ENCODE results near the gene PPP4R2. TPM values are rescaled to one million over a fixed set of nuclear protein-coding genes. Genes with fewer than 3 reads are reported as not detected.
A peak's percentile ranks its signal among the peaks of the same experiment; 100 is the strongest.

PPP4R2 gene
- total and polyA plus RNA-seq, 9 donors: 19.2 to 95.1 (median 77.6) TPM

DNA sequence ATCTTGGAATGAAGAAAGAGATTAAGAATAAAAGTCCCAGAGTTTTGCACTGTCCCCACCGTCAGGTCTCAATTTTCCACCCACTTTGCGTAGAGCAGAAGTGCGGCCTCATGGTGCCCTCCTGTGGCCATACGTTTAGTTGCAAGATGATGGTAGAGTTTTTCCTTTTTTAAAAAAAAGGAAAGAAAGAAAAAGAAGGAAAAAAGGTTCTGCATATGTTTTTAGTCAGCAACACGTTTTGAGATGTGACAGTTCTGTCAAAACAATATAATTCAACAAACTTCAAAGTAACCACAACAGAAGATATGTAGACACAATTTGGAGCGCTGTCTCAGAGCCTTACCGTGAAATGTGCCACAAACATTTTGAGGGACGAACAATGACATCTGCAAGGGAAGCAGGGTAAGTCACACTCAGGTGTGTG is 89.5 kb downstream of the PPP4R2 start:
- intact Hi-C loops (cut with DNase I): loop anchor here in 1 of 4 donors (10.0 kb wide), 2 partner anchors 241 to 1131 kb away; partner anchors contain the start of gene SHQ1
- peak; percentile 40 to 68 (median 64) for DNase-seq

DNA sequence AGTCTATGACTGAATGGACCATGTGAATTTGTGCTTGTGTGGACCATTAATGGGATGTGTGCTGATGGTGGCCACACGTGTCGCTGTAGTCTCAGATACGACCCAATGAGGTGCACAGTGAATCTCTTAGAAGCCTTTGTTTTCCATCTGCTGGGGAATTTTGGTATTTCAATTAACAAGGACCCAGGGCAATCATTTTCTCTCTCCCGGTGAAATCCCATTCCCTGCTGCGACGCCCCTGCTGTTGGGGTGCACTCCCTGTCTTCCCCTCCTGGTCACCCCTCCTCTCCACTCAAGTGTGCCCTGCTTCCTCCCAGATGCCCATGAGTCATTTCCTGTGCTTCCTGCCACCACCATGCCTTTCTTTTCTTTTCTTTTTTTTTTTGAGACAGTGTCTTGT is 97.5 kb downstream of the PPP4R2 start:
- WGBS, 3 donors: 88 to 91% (median 89%) methylated on average over 6 of the region's 6 CpGs
- DNase-seq: no peak
- TF ChIP-seq, protein P1, sequence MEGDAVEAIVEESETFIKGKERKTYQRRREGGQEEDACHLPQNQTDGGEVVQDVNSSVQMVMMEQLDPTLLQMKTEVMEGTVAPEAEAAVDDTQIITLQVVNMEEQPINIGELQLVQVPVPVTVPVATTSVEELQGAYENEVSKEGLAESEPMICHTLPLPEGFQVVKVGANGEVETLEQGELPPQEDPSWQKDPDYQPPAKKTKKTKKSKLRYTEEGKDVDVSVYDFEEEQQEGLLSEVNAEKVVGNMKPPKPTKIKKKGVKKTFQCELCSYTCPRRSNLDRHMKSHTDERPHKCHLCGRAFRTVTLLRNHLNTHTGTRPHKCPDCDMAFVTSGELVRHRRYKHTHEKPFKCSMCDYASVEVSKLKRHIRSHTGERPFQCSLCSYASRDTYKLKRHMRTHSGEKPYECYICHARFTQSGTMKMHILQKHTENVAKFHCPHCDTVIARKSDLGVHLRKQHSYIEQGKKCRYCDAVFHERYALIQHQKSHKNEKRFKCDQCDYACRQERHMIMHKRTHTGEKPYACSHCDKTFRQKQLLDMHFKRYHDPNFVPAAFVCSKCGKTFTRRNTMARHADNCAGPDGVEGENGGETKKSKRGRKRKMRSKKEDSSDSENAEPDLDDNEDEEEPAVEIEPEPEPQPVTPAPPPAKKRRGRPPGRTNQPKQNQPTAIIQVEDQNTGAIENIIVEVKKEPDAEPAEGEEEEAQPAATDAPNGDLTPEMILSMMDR (IDR thresholded peaks at IDR 0.05): no peak
- TF ChIP-seq EP300 (IDR thresholded peaks at IDR 0.05) (no peak), POLR2A (IDR thresholded peaks at IDR 0.05) (no peak)
- intact Hi-C loops (cut with DNase I): no loop called here
- no peaks in the 10 kb centered on the region for H3K4me1 ChIP-seq (ENCODE audit: insufficient read depth)
- H3K4me3 ChIP-seq: no peak overlapping the region
- H3K27me3 ChIP-seq: no peaks in the 10 kb centered on the region
- no peak overlapping the region for H3K27ac ChIP-seq
- no peaks in the 10 kb centered on the region for H3K36me3 ChIP-seq
- H3K9me3 ChIP-seq: no peaks in the 10 kb centered on the region

More for the DNA sequence above, 89.5 kb downstream of the PPP4R2 start:
- no peaks in the 10 kb centered on the region for H3K4me1 ChIP-seq (ENCODE audit: insufficient read depth)
- no peaks in the 10 kb centered on the region for H3K27me3 ChIP-seq
- H3K9me3 ChIP-seq: no peaks in the 10 kb centered on the region
- H3K4me3 ChIP-seq: no peak overlapping the region
- no peaks in the 10 kb centered on the region for H3K36me3 ChIP-seq
- TF ChIP-seq POLR2A (IDR thresholded peaks at IDR 0.05) (no peak), EP300 (IDR thresholded peaks at IDR 0.05) (no peak)
- TF ChIP-seq, protein P1 (IDR thresholded peaks at IDR 0.05): peak; percentile 45 to 72 (median 65)
- whole genome bisulfite sequencing, 3 donors: 13 to 15% (median 14%) methylated on average over 8 of the region's 8 CpGs
- H3K27ac ChIP-seq: no peak overlapping the region

DNA sequence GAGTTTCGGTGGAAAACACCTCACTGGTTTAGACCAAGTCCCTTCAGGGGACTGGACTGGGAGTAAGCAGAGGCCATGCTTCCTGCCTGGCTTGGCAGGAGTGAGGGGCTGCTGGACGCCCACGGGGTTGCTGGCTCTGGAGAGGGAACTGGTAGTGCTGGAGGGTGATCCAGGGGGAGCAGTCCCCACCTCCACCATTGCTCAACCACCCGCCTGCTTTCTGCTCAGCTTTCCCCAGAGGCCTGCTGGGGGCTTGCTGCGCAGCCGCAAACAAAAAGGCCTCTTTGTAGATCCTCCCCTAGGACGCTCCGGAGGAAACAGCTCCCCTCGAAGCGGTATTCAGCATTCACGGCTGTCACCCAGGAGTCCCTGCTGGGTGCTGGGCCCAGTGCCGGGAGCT is 98.3 kb downstream of the PPP4R2 start:
- Histone ChIP-seq H3K4me1 (ENCODE audit: insufficient read depth) (no peaks in the 10 kb centered on the region), H3K27me3 (no peaks in the 10 kb centered on the region), H3K9me3 (no peaks in the 10 kb centered on the region), H3K36me3 (no peaks in the 10 kb centered on the region), H3K27ac (no peak overlapping the region), H3K4me3 (no peak overlapping the region)
- TF ChIP-seq, protein P1 (IDR thresholded peaks at IDR 0.05): no peak
- TF ChIP-seq EP300 (IDR thresholded peaks at IDR 0.05) (no peak), POLR2A (IDR thresholded peaks at IDR 0.05) (no peak)
- no peak for DNase-seq
- WGBS, 3 donors: 87 to 90% (median 88%) methylated on average over 11 to 12 of the region's 12 CpGs
- intact Hi-C loops (cut with DNase I): loop anchor here in 1 of 4 donors (5.0 kb wide), 1 partner anchor 407 kb away; no protein-coding TSS in a partner anchor

DNA sequence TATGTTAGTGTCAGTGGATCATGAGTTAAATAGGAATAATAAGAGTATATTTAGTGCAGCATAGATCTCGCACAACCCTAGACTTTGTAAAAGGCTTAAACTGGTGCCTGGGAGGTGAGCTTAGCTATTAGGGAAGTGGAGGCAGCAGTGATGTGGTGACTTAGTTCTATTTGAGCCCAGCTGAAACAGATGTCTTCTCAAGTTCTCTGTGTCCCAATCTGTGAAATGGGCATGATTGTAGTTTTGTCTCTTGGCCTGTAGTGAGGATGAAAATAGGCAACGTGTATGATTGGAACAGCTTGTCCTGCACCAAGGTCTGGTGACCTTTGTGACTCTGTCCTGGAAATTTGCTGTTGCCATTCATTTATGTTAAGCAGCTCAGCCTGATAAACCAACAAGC is 99.6 kb downstream of the PPP4R2 start:
- H3K4me1 ChIP-seq (ENCODE audit: insufficient read depth): no peaks in the 10 kb centered on the region
- H3K9me3 ChIP-seq: no peaks in the 10 kb centered on the region
- H3K27me3 ChIP-seq: no peaks in the 10 kb centered on the region
- intact Hi-C loops (cut with DNase I): loop anchor here in 1 of 4 donors (5.0 kb wide), 1 partner anchor 406 kb away; no protein-coding TSS in a partner anchor
- DNase-seq: no peak
- TF ChIP-seq POLR2A (IDR thresholded peaks at IDR 0.05) (no peak), EP300 (IDR thresholded peaks at IDR 0.05) (no peak)
- TF ChIP-seq, protein P1 (IDR thresholded peaks at IDR 0.05): no peak
- 83 to 92% (median 88%) methylated on average over 2 of the region's 2 CpGs for WGBS, 3 donors
- no peaks in the 10 kb centered on the region for H3K36me3 ChIP-seq
- H3K4me3 ChIP-seq: no peak overlapping the region
- no peak overlapping the region for H3K27ac ChIP-seq
